GM18498 (cell line): ENCODE results near the gene QDPR.

ENCODE experiments used
- ATAC-seq: cut with Tn5 transposase; IDR thresholded peaks from one replicate; pipeline ENCODE4 v1.9.1; 2021; ENCODE audit warnings: mild to moderate bottlenecking, moderate library complexity; ENCODE audit not compliant: unreplicated experiment

QDPR gene

GRCh38 chr4:17436750-17437090 lies 75.2 kb downstream of the QDPR start:
- ATAC-seq, result no peak
